ENCODE results near the gene PRDM15. TPM values are rescaled to one million over a fixed set of nuclear protein-coding genes. Genes with fewer than 3 reads are reported as not detected.

Gene PRDM15
- total and polyA plus RNA-seq, 2 donors (not counting 1 experiment from before 2014, with no cell fraction given): 2.3 to 3.6 TPM

GRCh38 chr21:41852929-41853320 lies 26.2 kb downstream of the PRDM15 start:
- Histone ChIP-seq H3K4me1 (ENCODE audit: control insufficient read depth, extremely low read depth, insufficient read depth, low read length) (no peaks in the 10 kb centered on the region), H3K4me3 (replicated peaks in 1 of 4; ENCODE audit: control extremely low read depth in 1 of 4, insufficient read depth in 1 of 4, low read depth in 3 of 4, low read length in 4 of 4) (no peak overlapping the region), H3K27ac (ENCODE audit: insufficient read depth, low read length) (no peak overlapping the region), H3K79me2 (ENCODE audit: control insufficient read depth, insufficient read depth, low read length) (no peaks in the 10 kb centered on the region), H3K4me2 (ENCODE audit: extremely low read depth, insufficient read depth, low read length) (no peak overlapping the region), H4K20me1 (ENCODE audit: control insufficient read depth, extremely low read depth, insufficient read depth, low read length) (no peaks in the 10 kb centered on the region), H3K9me3 (ENCODE audit: control insufficient read depth, insufficient read depth, low read depth, low read length) (no peaks in the 10 kb centered on the region), H3K27me3 (ENCODE audit: control insufficient read depth, insufficient read depth, low read length) (no peaks in the 10 kb centered on the region), H3K9ac (ENCODE audit: insufficient read depth, low read length) (no peak overlapping the region), H3K36me3 (ENCODE audit: control insufficient read depth, insufficient read depth, low read length) (peaks cover 4% of the 10 kb centered on the region), H2AFZ (ENCODE audit: low read length) (no peak overlapping the region)
- DNase-seq (ENCODE audit: low read depth in 2 of 2): no peak
- no peak for TF ChIP-seq CTCF (conservative IDR thresholded peaks at IDR 0.05 in 1 of 2, IDR thresholded peaks at IDR 0.05 in 1 of 2; ENCODE audit: low read depth in 1 of 2, low read length in 2 of 2)
- no peak for TF ChIP-seq EZH2 (IDR thresholded peaks at IDR 0.05; ENCODE audit: low read length, missing control alignments)

DNA sequence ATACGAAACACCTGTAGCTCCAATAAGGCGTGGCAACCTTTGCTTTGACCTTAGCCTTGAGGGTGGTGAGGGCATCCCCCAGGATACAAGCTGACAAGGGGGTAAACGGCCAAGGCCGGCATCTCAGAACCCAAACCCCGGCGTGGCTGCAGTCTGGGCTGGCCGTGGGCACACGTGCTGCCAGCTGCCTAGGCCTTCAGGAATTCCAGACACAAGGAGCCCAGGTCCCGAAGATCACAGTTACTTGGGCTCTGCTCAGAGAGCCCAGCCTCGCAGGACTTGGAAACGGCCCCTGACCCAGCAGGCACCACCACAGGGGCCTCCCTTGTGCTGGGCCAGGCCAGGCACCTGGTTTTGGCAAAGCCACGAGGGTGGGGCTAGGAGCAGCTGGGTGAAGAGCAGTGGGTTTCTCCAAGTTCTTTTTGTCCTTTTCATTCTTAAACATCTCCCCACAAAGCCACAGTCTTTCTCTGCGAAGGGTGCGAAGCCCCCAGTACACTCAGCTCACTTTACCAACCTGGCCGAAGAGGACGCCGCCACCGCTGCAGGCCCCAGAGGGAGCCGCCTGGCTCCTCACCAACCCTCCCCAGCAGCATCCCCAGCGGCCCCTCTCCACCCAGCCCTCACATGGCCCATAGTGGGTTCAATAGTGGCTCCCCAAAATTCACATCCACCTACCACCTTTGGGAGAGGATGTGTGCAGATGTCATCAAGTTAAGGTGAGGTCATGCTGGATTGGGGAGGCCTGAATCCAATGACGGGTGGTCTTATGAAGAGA lies 26.8 kb downstream of the PRDM15 start:
- Histone ChIP-seq H3K4me1 (ENCODE audit: control insufficient read depth, extremely low read depth, insufficient read depth, low read length) (no peaks in the 10 kb centered on the region), H3K9ac (ENCODE audit: insufficient read depth, low read length) (no peak overlapping the region), H3K4me3 (replicated peaks in 1 of 4; ENCODE audit: control extremely low read depth in 1 of 4, insufficient read depth in 1 of 4, low read depth in 3 of 4, low read length in 4 of 4) (no peak overlapping the region), H3K27ac (ENCODE audit: insufficient read depth, low read length) (no peak overlapping the region), H4K20me1 (ENCODE audit: control insufficient read depth, extremely low read depth, insufficient read depth, low read length) (no peaks in the 10 kb centered on the region), H3K9me3 (ENCODE audit: control insufficient read depth, insufficient read depth, low read depth, low read length) (no peaks in the 10 kb centered on the region), H3K27me3 (ENCODE audit: control insufficient read depth, insufficient read depth, low read length) (no peaks in the 10 kb centered on the region), H3K4me2 (ENCODE audit: extremely low read depth, insufficient read depth, low read length) (no peak overlapping the region), H2AFZ (ENCODE audit: low read length) (no peak overlapping the region), H3K36me3 (ENCODE audit: control insufficient read depth, insufficient read depth, low read length) (peaks cover 4% of the 10 kb centered on the region), H3K79me2 (ENCODE audit: control insufficient read depth, insufficient read depth, low read length) (no peaks in the 10 kb centered on the region)
- TF ChIP-seq CTCF (conservative IDR thresholded peaks at IDR 0.05 in 1 of 2, IDR thresholded peaks at IDR 0.05 in 1 of 2; ENCODE audit: low read depth in 1 of 2, low read length in 2 of 2): no peak
- TF ChIP-seq EZH2 (IDR thresholded peaks at IDR 0.05; ENCODE audit: low read length, missing control alignments): no peak
- no peak for DNase-seq (ENCODE audit: low read depth in 2 of 2)

DNA sequence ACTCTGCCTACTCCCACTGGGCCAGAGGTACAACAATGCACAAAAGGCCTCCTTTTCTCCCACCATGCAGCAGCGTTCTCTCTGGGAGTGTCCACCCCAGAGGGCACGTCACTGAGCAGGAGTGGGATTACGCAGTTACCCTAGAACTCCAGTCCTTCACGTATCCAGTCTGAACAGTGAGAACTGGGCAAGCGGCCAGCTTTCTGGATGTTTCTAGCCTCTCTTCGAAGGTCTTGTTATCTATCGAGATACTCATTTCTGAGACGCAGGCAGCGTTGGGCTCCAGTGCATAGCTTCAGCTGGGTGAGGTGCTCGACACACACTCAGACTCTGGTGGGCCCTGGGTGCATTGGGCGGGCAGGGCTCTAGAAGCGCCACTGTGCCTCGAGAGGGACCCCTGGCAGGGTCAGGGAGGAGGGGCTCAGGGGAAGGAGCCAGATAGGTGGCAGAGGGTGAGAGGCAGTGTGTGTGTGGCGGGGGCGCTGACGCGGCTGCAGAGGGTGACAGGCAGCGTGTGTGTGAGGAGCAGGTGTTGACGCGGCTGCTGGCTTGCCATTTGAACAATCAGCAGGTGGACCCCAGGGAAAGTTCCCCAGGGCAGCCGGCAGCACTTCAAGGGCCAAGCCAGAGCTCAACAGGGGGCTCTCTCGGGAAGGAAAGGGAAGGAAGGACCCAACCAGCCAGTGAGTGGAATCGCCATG lies 27.9 kb downstream of the PRDM15 start:
- DNase-seq (ENCODE audit: low read depth in 2 of 2): no peak
- Histone ChIP-seq H3K27me3 (ENCODE audit: control insufficient read depth, insufficient read depth, low read length) (no peaks in the 10 kb centered on the region), H3K9ac (ENCODE audit: insufficient read depth, low read length) (no peak overlapping the region), H3K4me1 (ENCODE audit: control insufficient read depth, extremely low read depth, insufficient read depth, low read length) (no peaks in the 10 kb centered on the region), H2AFZ (ENCODE audit: low read length) (no peak overlapping the region), H3K27ac (ENCODE audit: insufficient read depth, low read length) (no peak overlapping the region), H3K36me3 (ENCODE audit: control insufficient read depth, insufficient read depth, low read length) (peaks cover 1% of the 10 kb centered on the region), H3K9me3 (ENCODE audit: control insufficient read depth, insufficient read depth, low read depth, low read length) (no peaks in the 10 kb centered on the region), H3K4me2 (ENCODE audit: extremely low read depth, insufficient read depth, low read length) (no peak overlapping the region), H3K4me3 (replicated peaks in 1 of 4; ENCODE audit: control extremely low read depth in 1 of 4, insufficient read depth in 1 of 4, low read depth in 3 of 4, low read length in 4 of 4) (no peak overlapping the region), H4K20me1 (ENCODE audit: control insufficient read depth, extremely low read depth, insufficient read depth, low read length) (no peaks in the 10 kb centered on the region), H3K79me2 (ENCODE audit: control insufficient read depth, insufficient read depth, low read length) (no peaks in the 10 kb centered on the region)
- TF ChIP-seq CTCF (conservative IDR thresholded peaks at IDR 0.05 in 1 of 2, IDR thresholded peaks at IDR 0.05 in 1 of 2; ENCODE audit: low read depth in 1 of 2, low read length in 2 of 2) (no peak), EZH2 (IDR thresholded peaks at IDR 0.05; ENCODE audit: low read length, missing control alignments) (no peak)

Data from fibroblast of lung (primary cell).